Effector memory CD8-positive, alpha-beta T cell (primary cell): Measurements from ENCODE around the gene SOX2.

Experiments
- ATAC-seq: fragments of 150-1000 bp; cut with Tn5 transposase; replicated peaks from 2 replicates; pipeline ENCODE4 v1.10.0; 2021; ENCODE audit warnings: mild to moderate bottlenecking, moderate library complexity
- DNase-seq, 3 experiments: peaks; one replicate each; pipeline ENCODE4 v3.0.0; 2021
- H3K27ac Mint-ChIP-seq, 2 donors: one replicate each; pipeline ENCODE4 v1.8.0; 2022; ENCODE audit warnings: mild to moderate bottlenecking in 2 of 2, mixed read lengths in 2 of 2, moderate library complexity in 2 of 2
- H3K27me3 Mint-ChIP-seq, 2 donors: one replicate each; pipeline ENCODE4 v1.8.0; 2022; ENCODE audit warnings: mixed read lengths in 2 of 2
- H3K36me3 Mint-ChIP-seq: one replicate; pipeline ENCODE4 v1.8.0; 2022; ENCODE audit warnings: mild to moderate bottlenecking, moderate library complexity, mixed read lengths; ENCODE audit not compliant: insufficient read depth
- H3K4me1 Mint-ChIP-seq, 2 donors: one replicate each; pipeline ENCODE4 v1.8.0; 2022; ENCODE audit warnings: low read depth in 2 of 2, mixed read lengths in 2 of 2
- H3K4me3 Mint-ChIP-seq, 2 donors: one replicate each; pipeline ENCODE4 v1.8.0; 2022; ENCODE audit warnings: mild to moderate bottlenecking in 2 of 2, mixed read lengths in 2 of 2, moderate library complexity in 2 of 2
- H3K9me3 Mint-ChIP-seq, 2 donors: one replicate each; pipeline ENCODE4 v1.8.0; 2022; ENCODE audit warnings: mixed read lengths in 2 of 2

SOX2 gene

DNA sequence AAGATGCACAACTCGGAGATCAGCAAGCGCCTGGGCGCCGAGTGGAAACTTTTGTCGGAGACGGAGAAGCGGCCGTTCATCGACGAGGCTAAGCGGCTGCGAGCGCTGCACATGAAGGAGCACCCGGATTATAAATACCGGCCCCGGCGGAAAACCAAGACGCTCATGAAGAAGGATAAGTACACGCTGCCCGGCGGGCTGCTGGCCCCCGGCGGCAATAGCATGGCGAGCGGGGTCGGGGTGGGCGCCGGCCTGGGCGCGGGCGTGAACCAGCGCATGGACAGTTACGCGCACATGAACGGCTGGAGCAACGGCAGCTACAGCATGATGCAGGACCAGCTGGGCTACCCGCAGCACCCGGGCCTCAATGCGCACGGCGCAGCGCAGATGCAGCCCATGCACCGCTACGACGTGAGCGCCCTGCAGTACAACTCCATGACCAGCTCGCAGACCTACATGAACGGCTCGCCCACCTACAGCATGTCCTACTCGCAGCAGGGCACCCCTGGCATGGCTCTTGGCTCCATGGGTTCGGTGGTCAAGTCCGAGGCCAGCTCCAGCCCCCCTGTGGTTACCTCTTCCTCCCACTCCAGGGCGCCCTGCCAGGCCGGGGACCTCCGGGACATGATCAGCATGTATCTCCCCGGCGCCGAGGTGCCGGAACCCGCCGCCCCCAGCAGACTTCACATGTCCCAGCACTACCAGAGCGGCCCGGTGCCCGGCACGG is 991 bp downstream of the SOX2 start:
- no peak for DNase-seq
- H3K4me1 Mint-ChIP-seq: peaks cover 4 to 5% of the 10 kb centered on the region in 2 donors
- peaks cover 0 to 3% of the 10 kb centered on the region in 2 donors for H3K9me3 Mint-ChIP-seq
- H3K4me3 Mint-ChIP-seq: no peak overlapping the region
- ATAC-seq: no peak
- peaks cover 9% of the 10 kb centered on the region for H3K36me3 Mint-ChIP-seq
- peaks cover 13 to 49% of the 10 kb centered on the region in 2 donors for H3K27me3 Mint-ChIP-seq
- no peak overlapping the region for H3K27ac Mint-ChIP-seq

DNA sequence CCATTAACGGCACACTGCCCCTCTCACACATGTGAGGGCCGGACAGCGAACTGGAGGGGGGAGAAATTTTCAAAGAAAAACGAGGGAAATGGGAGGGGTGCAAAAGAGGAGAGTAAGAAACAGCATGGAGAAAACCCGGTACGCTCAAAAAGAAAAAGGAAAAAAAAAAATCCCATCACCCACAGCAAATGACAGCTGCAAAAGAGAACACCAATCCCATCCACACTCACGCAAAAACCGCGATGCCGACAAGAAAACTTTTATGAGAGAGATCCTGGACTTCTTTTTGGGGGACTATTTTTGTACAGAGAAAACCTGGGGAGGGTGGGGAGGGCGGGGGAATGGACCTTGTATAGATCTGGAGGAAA is 1.5 kb downstream of the SOX2 start:
- Mint-ChIP-seq H3K27ac (no peak overlapping the region), H3K4me1 (peaks cover 4 to 5% of the 10 kb centered on the region in 2 donors), H3K36me3 (peaks cover 9% of the 10 kb centered on the region), H3K9me3 (peaks cover 0 to 3% of the 10 kb centered on the region in 2 donors), H3K4me3 (no peak overlapping the region), H3K27me3 (peaks cover 13 to 49% of the 10 kb centered on the region in 2 donors)
- DNase-seq (no peak), ATAC-seq (no peak)

DNA sequence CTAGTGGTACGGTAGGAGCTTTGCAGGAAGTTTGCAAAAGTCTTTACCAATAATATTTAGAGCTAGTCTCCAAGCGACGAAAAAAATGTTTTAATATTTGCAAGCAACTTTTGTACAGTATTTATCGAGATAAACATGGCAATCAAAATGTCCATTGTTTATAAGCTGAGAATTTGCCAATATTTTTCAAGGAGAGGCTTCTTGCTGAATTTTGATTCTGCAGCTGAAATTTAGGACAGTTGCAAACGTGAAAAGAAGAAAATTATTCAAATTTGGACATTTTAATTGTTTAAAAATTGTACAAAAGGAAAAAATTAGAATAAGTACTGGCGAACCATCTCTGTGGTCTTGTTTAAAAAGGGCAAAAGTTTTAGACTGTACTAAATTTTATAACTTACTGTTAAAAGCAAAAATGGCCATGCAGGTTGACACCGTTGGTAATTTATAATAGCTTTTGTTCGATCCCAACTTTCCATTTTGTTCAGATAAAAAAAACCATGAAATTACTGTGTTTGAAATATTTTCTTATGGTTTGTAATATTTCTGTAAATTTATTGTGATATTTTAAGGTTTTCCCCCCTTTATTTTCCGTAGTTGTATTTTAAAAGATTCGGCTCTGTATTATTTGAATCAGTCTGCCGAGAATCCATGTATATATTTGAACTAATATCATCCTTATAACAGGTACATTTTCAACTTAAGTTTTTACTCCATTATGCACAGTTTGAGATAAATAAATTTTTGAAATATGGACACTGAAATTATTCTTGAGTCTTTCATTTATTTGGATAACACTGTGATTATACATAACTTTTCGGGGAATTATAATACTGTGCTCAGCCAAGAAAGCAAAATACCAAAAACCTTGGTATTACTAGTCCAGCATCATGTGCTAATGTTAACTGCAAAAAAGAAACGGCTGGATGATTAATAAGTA is 2.2 kb downstream of the SOX2 start:
- no peak for ATAC-seq

DNA sequence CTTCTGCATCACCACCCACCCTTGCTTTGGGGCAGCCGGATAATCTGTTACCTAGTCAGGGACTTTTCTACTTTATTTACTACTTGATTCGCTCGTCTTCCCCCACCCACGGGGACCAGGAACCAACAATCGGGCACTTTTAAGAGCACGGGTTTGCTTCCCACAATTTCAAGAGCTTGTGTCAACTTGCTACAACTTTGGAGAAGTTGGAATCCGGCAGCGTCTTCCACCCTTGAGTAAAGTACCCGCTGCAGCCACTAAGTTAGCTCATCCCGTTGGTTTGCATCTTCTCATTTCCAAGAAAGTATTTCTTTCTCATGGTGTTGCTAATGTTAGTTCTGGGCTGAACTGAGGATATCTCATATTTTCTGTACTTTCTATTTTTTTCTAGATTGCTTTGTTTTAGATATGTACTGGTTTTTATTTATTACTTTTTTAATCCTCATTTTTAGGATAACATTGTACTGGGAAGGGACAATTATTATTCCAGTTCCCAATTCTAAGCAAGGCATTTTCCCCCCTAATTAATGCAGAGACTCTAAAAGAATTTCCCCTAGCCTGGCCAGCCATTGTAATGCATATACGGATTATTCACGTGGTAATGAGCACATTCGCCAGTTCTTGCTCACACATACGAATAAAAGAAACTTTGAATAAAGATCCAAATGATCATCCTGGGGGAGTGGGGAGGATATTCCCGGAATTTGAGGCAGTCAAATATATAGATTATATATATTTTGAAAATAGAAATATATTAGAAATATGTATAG is 4.0 kb downstream of the SOX2 start:
- ATAC-seq (no peak), DNase-seq (no peak)
- Mint-ChIP-seq H3K27me3 (peaks cover 36 to 62% of the 10 kb centered on the region in 2 donors), H3K27ac (no peak overlapping the region), H3K9me3 (peaks cover 0 to 3% of the 10 kb centered on the region in 2 donors), H3K36me3 (peaks cover 11% of the 10 kb centered on the region), H3K4me3 (no peak overlapping the region), H3K4me1 (no peaks in the 10 kb centered on the region)

More for the DNA sequence above, 2.2 kb downstream of the SOX2 start:
- DNase-seq: no peak
- no peak overlapping the region for H3K4me3 Mint-ChIP-seq
- H3K4me1 Mint-ChIP-seq: peaks cover 4 to 5% of the 10 kb centered on the region in 2 donors
- H3K9me3 Mint-ChIP-seq: peaks cover 0 to 3% of the 10 kb centered on the region in 2 donors
- H3K27me3 Mint-ChIP-seq: peaks cover 18 to 53% of the 10 kb centered on the region in 2 donors
- peaks cover 9% of the 10 kb centered on the region for H3K36me3 Mint-ChIP-seq
- no peak overlapping the region for H3K27ac Mint-ChIP-seq

DNA sequence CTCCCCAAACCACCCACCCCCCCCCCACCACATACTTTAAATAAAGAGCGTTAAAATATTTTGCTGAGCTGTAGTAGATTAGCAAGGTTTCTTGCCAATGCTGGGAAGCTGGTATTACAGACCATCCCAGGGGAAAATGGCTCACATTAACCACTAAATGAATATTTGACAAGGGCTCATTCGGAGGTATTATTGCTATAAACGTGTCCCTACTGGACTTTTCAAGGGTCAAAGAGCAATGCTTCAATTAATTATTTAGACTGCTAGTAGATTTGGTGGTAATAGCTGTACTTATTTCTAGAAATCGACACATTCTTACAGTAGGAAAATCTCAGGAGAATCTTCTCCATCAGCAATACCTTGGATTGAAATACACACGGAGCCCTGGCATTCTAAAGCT is 5.2 kb downstream of the SOX2 start:
- Mint-ChIP-seq H3K9me3 (peaks cover 0 to 3% of the 10 kb centered on the region in 2 donors), H3K27me3 (peaks cover 48 to 74% of the 10 kb centered on the region in 2 donors), H3K4me3 (no peak overlapping the region), H3K36me3 (peaks cover 12% of the 10 kb centered on the region), H3K4me1 (no peaks in the 10 kb centered on the region), H3K27ac (no peak overlapping the region)
- DNase-seq: no peak
- no peak for ATAC-seq

DNA sequence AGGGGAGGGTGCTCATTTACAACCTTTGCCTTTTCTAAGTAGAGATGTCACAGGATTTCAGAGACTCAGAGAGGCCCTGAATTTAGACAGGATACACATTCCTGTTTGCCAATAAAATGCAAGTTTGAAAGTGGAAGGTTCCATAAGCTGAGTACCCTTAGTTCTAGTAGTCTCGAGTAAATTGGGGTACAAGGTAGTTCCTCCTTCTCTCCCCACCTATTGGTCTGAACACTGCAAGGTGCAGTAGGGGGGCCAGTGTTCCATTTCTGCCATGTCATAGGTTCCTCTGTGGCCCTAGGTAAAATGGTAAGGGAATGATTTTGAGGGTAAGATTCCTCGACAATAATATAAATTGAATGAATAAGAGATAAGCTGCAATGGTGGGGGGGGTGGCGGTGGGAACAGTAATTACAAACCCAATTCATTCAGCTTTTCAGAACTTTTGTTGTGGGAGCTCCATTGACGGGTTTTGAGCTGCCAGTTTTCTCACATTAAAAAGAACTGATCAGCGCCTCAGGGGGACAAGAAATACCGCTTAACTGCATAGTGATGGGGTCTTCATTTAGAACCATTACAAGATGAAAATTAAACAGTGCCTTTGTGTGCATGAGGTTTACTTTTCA is 5.9 kb downstream of the SOX2 start:
- no peak overlapping the region for H3K27ac Mint-ChIP-seq
- no peaks in the 10 kb centered on the region for H3K4me1 Mint-ChIP-seq
- H3K9me3 Mint-ChIP-seq: peaks cover 0 to 3% of the 10 kb centered on the region in 2 donors
- DNase-seq: no peak
- H3K4me3 Mint-ChIP-seq: no peak overlapping the region
- peaks cover 55 to 80% of the 10 kb centered on the region in 2 donors for H3K27me3 Mint-ChIP-seq
- no peak for ATAC-seq
- H3K36me3 Mint-ChIP-seq: peaks cover 15% of the 10 kb centered on the region

DNA sequence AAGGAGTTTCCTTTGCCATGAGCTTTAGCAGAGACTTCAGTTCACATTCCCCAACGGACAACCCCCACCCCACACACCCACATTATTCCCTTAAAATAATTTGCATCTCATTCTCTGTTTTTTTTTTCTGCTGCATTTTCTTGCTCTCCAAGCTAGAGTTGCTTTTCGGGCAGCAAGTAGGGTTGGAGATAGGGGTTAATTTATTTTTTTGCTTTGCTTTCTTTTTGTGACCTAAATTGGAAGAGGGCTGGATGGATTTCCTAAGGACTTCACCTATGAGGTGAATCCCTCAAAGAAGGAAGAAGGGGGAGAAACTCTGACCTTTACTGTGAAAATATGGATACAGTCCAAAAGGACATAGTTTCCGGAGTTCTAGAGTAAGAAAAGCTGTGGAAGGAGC is 6.6 kb downstream of the SOX2 start:
- ATAC-seq (no peak), DNase-seq (no peak)
- H3K4me1 Mint-ChIP-seq: no peaks in the 10 kb centered on the region
- peaks cover 62 to 80% of the 10 kb centered on the region in 2 donors for H3K27me3 Mint-ChIP-seq
- H3K27ac Mint-ChIP-seq: no peak overlapping the region
- H3K36me3 Mint-ChIP-seq: peaks cover 10% of the 10 kb centered on the region
- peaks cover under 1 to 3% of the 10 kb centered on the region in 2 donors for H3K9me3 Mint-ChIP-seq
- H3K4me3 Mint-ChIP-seq: no peak overlapping the region

DNA sequence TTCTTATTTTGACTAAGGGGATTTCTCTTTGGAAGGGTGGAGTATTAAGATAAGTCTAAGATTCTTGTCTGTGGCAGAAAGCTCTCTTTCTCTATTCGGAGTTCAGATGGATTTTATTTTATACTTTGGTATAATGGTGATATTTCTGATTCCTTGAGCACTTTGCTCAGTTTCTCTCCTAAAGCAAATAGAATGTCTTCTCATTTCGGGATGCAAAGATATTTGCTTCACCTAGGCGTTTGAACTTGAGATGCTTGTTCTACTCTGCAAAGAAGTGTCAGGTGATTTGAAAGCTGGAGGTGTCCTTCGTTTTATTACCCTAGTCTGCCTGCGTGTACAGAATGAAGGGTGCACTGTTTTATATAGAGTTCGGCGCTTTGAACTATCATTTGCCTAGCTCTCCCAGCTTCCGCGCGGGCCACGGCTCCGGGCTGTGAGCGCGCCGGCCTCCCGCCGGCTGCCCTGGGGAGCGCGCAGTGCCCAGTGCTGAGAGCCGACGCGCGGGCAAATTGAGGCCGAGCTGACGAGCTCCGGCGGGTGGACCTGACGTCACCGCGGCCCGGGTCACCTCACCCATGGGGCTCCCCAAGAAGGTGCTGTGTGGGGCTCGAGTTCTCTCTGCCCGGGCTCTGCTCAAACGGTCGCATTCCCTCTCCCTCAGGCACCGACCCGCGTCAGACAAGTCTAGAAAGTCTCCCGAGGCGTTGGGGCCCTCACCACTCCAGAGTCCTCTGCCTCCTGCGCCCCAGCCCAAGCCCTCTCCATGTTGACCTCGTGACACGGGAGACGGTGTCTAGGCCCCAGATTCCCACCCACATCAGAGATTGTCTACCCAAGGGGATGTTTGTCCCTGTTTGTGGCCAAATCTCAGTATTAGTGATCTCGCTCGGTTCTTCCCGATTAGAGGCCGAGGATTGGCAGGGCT is 7.5 kb downstream of the SOX2 start:
- Mint-ChIP-seq H3K36me3 (peaks cover 17% of the 10 kb centered on the region), H3K27me3 (peaks cover 71 to 87% of the 10 kb centered on the region in 2 donors), H3K4me1 (peaks cover 0 to 2% of the 10 kb centered on the region in 2 donors), H3K9me3 (peaks cover 1 to 10% of the 10 kb centered on the region in 2 donors), H3K27ac (no peak overlapping the region), H3K4me3 (no peak overlapping the region)
- no peak for DNase-seq
- ATAC-seq: no peak

DNA sequence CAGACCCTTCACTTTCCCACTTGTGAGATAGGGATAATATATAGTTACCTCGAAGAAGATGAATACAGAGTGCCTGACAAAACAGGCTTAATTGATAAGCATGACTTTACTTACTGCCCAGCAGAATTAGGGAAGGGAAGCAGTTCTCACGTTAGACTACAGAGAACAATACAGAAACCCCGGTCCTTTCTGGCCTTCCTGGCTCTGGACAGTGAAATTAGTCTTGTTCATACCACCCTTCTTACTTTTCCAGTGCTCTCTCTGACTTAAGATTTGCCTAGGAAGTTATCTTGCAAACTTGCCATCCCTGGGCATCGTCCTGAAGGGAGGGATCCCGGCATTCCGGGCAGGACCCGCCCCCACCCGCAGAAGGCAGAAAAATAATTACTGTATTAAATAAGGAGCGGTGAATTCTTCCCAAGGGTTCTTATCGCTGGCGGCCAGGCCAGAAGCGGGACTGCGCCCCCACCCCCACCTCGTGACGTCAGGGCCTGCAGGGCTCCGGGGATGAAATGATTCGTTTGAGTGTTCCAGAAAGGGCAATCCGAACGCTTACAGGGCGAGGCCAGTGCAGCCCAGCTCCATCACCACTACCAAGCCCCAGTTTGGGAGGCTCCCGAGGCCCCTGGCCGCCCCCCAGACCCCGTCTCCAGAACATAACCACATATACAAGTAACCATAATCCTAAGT is 8.4 kb downstream of the SOX2 start:
- Mint-ChIP-seq H3K27me3 (peaks cover 80 to 92% of the 10 kb centered on the region in 2 donors), H3K27ac (no peak overlapping the region)

DNA sequence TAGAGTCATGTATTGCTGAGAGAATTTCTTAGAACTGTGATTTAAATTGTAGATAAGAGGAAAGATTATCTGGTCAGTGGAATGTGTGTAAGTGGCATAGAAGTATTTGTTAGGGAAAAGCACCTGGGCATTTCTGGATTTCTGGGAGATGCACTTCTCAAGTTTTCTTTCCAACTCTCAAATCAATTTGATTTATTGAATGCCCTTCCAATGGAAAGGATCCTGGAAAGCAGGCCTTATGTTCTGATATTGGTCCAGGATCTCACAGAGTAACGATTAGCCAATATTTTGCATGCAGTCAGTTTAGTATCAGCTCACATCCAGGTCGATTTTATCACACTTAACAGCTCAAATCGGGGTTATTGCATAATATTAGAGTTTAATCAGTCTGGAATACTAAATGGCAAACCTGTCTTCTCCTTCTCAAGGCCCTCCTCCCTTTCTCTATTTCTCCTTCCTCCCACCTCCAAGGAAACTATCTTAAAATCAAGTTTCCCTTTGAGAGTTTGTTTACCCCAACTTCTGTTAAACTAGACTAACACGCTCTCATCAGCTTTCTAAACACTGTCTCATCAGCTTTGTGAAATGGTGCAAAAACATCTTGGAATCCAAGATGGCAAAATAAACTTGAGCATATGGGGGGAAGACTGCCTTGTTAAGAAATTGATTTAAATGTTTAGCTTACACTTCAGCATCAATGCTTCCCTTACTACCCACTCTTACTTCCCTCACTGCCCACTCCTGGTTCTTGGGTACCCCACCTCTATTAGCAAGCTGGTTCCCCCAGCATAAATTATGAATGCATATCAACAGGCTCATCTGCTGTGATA is 9.5 kb downstream of the SOX2 start:
- H3K36me3 Mint-ChIP-seq: peaks cover 25% of the 10 kb centered on the region
- no peak for ATAC-seq
- peaks cover 0 to 2% of the 10 kb centered on the region in 2 donors for H3K4me1 Mint-ChIP-seq
- peaks cover 4 to 10% of the 10 kb centered on the region in 2 donors for H3K9me3 Mint-ChIP-seq
- H3K27ac Mint-ChIP-seq: no peak overlapping the region
- H3K27me3 Mint-ChIP-seq: peaks cover 91 to 92% of the 10 kb centered on the region in 2 donors
- DNase-seq: no peak
- H3K4me3 Mint-ChIP-seq: no peak overlapping the region

More for the DNA sequence above, 8.4 kb downstream of the SOX2 start:
- H3K4me3 Mint-ChIP-seq: no peak overlapping the region
- peaks cover 0 to 2% of the 10 kb centered on the region in 2 donors for H3K4me1 Mint-ChIP-seq
- H3K36me3 Mint-ChIP-seq: peaks cover 18% of the 10 kb centered on the region
- no peak for DNase-seq
- peaks cover 3 to 10% of the 10 kb centered on the region in 2 donors for H3K9me3 Mint-ChIP-seq
- no peak for ATAC-seq

DNA sequence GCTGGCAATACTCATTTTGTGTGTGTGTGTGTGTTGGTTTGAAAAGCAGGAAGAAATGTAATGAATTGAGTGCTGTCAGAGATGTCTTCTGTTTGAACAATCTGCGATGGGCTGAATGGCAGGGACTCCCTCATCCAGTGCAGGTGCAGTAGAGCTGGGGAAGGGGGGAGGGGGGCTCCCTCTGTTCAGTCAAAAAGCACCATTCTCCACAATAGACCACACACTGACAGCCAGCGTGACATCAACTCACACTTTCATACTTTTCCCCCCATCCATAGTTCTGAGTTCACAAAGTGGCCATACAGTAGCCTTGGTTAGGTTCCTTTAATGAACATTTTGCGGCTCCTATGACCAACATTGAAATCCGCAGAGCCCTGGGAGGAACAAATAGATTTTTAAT is 10.4 kb downstream of the SOX2 start:
- Mint-ChIP-seq H3K4me3 (no peak overlapping the region), H3K36me3 (peaks cover 25% of the 10 kb centered on the region), H3K9me3 (peaks cover 4 to 10% of the 10 kb centered on the region in 2 donors), H3K4me1 (peaks cover 1 to 5% of the 10 kb centered on the region in 2 donors), H3K27me3 (peaks cover 98 to 100% of the 10 kb centered on the region in 2 donors), H3K27ac (no peak overlapping the region)
- ATAC-seq (no peak), DNase-seq (no peak)
